Measurements from ENCODE around the gene CAMSAP1.

GRCh38 chr9:135901031-135901758, 6.2 kb downstream of the CAMSAP1 start:
- TF ChIP-seq ZNF274 (IDR thresholded peaks at IDR 0.05; ENCODE audit: low read depth, low read length) (no peak), SUZ12 (IDR thresholded peaks at IDR 0.05; ENCODE audit: extremely low read depth, insufficient read depth, insufficient read length) (no peak), YY1 (IDR thresholded peaks at IDR 0.05; ENCODE audit: insufficient read depth, insufficient read length) (no peak)
